ENCODE data around the gene TMEM45A.
"Not testable (repeated sequence)": the region's sequence is repeated elsewhere in the genome, so short reads cannot be mapped to it uniquely, and the experiment has no call there.

Gene TMEM45A

GRCh38 chr3:100535610-100535943 lies 43.2 kb downstream of the TMEM45A start:
- DNase-seq (ENCODE audit: low spot score), result no peak

DNA sequence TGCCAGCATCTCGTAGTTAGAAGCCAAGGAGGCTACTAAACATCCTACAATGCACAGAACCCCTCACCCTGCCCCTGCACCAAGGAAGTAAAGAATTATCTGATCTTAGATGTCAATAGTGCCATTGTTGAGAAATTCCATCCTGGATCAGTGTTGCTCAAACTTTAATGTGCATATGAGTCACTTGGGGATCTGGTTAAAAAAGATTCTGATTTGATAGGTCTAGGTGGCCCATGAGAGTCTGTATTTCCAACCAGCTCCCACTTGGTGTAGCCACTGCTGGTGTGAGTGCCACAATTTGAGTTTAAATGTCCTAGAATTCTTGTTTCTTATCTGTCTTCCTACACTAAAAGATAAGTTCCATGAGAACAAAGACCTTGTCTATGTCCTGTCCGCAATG lies 43.7 kb downstream of the TMEM45A start:
- DNase-seq (ENCODE audit: low spot score), result no peak

DNA sequence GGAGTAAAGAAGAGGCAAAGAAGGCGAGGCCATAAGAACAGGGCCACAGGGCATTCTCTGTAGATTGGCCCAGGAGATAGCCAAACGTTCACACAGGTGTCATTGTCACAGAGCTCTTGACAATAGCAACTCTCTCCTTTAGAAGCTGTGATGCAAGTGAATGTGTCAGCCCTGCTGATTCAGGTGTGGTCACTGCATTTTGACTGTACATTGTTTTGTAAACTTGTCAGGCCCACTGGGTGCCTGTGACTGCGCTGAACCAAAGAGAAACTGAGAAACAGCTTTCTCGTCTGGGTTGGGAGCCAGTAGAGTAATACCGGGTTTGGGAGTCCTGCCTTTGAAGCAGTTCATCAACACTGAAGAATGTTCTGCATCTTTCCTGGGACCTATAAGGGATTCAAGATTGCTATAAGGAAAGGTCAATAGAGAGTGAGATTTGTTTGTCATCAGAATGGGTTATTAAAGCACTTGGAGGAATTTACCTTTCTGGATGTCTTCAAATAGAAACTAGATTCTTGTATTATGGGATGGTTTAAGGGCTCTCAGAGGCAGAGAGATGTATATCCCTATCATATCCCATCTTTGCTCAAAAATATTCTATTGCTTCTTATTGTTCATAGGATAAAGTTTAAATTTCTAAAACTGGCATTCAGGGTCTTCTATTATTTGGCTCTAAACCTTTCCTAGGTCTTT lies 45.4 kb downstream of the TMEM45A start:
- no peak for DNase-seq (ENCODE audit: low spot score)

DNA sequence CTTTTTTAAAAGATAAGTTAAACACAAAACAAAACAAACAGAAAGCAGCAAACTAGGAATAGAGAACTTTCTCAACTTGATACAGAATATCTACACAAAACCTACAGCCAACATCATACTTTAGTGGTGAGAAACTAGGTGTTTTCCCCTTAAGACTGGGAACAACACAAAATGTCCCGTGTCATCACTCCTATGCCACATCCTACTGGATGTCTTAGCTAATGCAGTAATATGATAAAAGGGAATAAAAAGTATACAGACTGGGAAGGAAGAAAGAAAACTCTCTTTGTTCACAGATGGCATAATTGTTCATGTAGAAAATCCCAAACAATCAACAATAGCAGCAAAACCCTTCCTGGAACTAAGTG lies 45.9 kb downstream of the TMEM45A start:
- no peak for DNase-seq (ENCODE audit: low spot score)

DNA sequence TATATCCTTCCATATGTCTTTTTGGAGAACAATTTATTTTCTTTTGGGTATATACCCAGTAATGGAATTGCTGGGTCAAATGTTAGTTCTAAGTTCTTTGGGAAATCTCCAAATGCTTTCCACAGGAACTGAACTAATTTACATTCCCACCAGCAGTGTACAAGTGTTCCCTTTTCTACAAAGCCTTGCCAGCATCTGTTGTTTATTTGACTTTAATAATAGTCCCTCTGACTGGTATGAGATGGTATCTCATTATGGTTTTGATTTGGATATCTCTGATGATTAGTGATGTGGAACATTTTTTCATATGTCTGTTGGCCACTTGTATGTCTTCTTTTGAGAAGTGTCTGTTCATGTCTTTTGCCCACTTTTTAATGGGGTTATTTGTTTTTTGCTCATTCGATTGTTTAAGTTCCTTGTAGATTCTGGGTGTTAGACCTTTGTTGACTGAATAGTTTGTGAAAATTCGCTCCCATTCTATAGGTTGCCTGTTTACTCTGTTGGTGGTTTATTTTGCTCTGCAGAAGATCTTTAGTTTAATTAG lies 48.4 kb downstream of the TMEM45A start:
- DNase-seq (ENCODE audit: low spot score), result no peak

GRCh38 chr3:100541428-100541827 lies 49.0 kb downstream of the TMEM45A start:
- DNase-seq (ENCODE audit: low spot score), result not testable (repeated sequence)

DNA sequence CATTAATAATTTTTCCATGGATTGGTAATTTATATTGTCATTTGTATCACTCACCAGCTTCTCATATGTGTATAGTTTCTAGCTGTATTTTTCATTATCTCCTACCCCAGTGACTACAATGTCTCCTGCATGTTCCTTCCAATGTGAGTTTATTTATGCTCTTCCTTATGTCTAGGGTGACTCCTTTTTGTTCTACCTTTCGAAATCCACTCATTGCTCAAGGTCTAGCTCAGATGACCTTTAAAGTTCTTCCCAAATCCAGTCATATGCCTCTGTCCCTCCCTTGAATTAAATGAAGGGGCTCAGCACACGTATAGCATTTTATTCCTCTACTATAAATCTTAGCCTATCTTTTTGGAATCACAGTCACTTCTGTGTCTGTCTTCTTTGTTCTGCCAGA lies 53.0 kb downstream of the TMEM45A start:
- DNase-seq (ENCODE audit: low spot score), result no peak

DNA sequence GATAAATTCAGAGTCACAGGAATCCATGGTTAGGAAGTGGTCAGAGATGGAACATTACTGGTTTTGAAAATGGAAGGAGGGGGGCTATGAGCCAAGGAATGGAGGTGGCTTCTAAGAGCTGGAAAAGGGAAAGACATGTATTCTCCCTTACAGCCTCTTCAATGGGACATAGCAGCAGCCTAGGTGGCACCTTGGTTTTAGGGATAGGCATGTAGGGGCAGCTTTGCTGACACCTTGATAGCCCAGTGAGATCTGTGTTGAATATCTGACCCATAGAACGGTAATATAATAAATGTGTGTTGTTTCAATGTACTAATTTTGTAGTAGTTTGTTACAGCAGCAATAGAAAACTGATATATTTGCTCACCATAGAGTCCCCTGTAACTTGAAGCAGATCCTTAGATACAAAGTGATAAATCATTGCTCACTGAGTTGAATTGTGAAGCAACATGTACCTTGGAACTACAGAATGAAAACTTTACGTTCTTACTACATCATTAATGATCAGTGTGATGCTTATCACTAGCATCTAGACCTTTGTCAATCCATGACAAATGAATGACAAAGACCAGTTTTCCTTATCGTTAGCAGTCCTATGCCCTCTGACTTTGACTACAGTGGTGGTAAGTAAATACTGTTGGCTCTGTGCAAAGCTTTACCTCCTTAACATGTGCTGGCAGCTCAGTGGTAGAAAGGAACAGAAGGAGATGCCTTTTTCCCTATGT lies 53.8 kb downstream of the TMEM45A start:
- DNase-seq (ENCODE audit: low spot score), result no peak

- DNase-seq (ENCODE audit: low spot score), result no peak
Measured at GRCh38 chr3:100548053-100548452, 55.6 kb downstream of the TMEM45A start.

DNA sequence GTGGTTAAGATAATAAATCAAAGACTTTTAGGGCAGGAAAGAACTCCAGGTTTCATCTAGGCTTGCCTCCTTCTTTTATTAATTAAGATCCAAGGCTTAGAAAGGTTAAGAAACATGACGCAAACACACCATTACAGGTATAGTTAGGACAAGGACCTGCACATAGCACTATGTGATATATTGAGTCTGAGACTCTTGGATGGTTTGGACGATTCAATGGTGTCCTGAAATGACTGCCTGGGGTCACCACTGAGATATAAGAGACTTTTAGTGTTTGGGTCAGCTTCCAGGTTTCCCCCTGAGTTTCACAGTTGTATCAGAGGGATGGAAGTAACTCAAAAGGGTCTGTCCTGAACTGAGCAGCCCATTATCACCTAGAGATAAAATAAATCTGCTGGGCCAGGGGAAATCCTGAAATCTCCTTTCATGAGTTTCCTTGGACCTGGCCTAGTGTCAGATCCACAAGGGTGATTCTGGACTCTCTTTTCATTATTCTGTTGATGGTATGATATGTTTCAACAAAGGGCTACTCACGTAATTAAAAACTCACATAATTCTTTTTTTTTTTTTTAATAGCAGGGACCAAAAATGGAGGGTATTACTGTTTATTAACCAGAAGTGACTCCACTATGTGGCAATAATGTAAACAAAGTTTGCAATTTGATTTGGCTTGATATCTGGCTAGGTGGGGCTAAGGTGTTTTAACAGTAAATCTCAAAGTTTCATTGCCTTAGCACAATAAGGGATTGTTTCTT lies 61.4 kb downstream of the TMEM45A start:
- no peak for DNase-seq (ENCODE audit: low spot score)

GRCh38 chr3:100554373-100554676 lies 61.9 kb downstream of the TMEM45A start:
- no peak for DNase-seq (ENCODE audit: low spot score)

GRCh38 chr3:100556673-100557310 lies 64.4 kb downstream of the TMEM45A start:
- DNase-seq (ENCODE audit: low spot score), result no peak

- DNase-seq (ENCODE audit: low spot score), result no peak
Measured at GRCh38 chr3:100558233-100558632, 65.8 kb downstream of the TMEM45A start.

DNA sequence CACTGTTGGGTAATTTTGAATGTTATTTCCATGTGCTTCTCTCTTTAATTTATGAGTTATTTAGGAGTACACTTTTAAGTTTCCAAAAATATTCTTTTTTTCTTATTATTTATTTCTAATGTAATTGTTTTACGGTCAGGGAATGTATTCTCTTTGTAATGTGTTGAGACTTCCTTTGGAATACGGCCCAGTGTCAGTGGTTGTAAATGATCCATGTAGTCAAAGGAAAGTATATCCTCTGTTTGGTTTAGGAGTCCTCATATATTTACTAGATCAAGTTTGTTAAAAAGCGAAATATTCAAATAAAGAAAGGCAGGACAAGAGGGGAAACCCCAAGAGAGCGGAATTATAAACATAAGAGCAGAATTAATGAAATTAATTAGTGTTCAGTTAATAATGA lies 68.0 kb downstream of the TMEM45A start:
- no peak for DNase-seq (ENCODE audit: low spot score)

- no peak for DNase-seq (ENCODE audit: low spot score)
Measured at GRCh38 chr3:100561459-100562158, 69.2 kb downstream of the TMEM45A start.

GRCh38 chr3:100562224-100562857 lies 69.9 kb downstream of the TMEM45A start:
- DNase-seq (ENCODE audit: low spot score), result no peak

- no peak for DNase-seq (ENCODE audit: low spot score)
Measured at GRCh38 chr3:100563228-100563627, 70.8 kb downstream of the TMEM45A start.

GRCh38 chr3:100563652-100564211 lies 71.3 kb downstream of the TMEM45A start:
- no peak for DNase-seq (ENCODE audit: low spot score)

GRCh38 chr3:100570811-100571210 lies 78.4 kb downstream of the TMEM45A start:
- DNase-seq (ENCODE audit: low spot score), result no peak

DNA sequence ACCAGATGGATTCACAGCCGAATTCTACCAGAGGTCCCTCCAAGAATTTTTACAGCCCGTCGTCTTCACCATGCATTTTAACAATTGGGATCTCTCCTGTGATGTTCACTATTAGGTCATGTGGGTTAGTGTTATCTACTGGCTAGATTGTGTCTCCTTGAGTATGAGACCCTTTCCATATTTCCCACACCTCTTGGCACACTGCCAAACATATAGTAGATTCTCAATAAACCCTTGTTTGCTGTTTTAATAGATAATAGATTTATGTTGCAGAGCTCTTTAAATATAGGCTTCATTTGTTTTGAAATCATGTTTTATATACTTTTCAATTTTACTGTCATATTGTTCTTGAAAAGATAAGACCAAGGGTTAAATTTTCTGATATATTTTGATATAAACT lies 82.1 kb downstream of the TMEM45A start:
- DNase-seq (ENCODE audit: low spot score), result no peak

- no peak for DNase-seq (ENCODE audit: low spot score)
Measured at GRCh38 chr3:100575704-100576103, 83.3 kb downstream of the TMEM45A start.
